ENCODE data around the gene TMED1. TPM values are rescaled to one million over a fixed set of nuclear protein-coding genes. Genes with fewer than 3 reads are reported as not detected.

TMED1 gene
- total and polyA plus RNA-seq, 2 of the 13 experiments (the other 11 are each of a cell fraction or from before 2014, with no cell fraction given) = 48.3 to 51.8 TPM

DNA sequence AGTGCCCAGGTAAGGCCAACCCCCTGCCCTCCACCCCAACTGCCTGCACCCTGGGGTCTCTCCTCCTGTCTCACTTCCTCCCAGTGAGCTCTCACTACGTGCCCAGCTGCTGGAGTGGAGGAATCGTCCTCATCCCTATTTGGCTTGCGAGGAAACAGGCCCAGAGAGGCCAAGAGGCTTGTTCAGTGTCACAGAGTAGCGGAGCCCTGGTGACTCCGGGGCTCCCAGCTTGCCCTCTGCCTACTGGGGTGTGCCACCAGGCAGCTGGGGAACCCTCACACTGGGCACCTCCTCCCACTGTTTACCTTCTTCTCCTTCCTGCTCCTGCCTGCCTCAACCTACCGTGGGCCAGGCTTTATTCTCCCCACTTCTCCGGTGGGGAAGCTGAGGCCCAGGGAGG lies 5.6 kb downstream of the TMED1 start:
- CTCF ChIA-PET (ENCODE audit: low intra/inter-chr PET ratio, low total read pairs) = no interaction called here
- TF ChIP-seq ZNF383 (CRISPR knock-in tag; IDR thresholded peaks at IDR 0.05; ENCODE audit: borderline replicate concordance) = no peak
- TF ChIP-seq ZNF563 (CRISPR knock-in tag; IDR thresholded peaks at IDR 0.05) = no peak
- TF ChIP-seq ZNF768 (CRISPR knock-in tag; IDR thresholded peaks at IDR 0.05) = peak; percentile 75
- TF ChIP-seq, protein P1, sequence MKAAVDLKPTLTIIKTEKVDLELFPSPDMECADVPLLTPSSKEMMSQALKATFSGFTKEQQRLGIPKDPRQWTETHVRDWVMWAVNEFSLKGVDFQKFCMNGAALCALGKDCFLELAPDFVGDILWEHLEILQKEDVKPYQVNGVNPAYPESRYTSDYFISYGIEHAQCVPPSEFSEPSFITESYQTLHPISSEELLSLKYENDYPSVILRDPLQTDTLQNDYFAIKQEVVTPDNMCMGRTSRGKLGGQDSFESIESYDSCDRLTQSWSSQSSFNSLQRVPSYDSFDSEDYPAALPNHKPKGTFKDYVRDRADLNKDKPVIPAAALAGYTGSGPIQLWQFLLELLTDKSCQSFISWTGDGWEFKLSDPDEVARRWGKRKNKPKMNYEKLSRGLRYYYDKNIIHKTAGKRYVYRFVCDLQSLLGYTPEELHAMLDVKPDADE (CRISPR knock-in tag; IDR thresholded peaks at IDR 0.05) = no peak
- H3K79me2 ChIP-seq (ENCODE audit: insufficient read depth, low read length) = no peaks in the 10 kb centered on the region
- no peak overlapping the region for H3K4me3 ChIP-seq (replicated peaks in 1 of 3; ENCODE audit: insufficient read depth in 1 of 3, low read depth in 2 of 3, low read length in 3 of 3)
- intact Hi-C loops (cut with micrococcal nuclease; ENCODE audit: unreplicated experiment) = loop anchor here (10.0 kb wide), 1 partner anchor 116 kb away; the partner anchor contains the start of gene DNM2
- H3K27me3 ChIP-seq (ENCODE audit: control insufficient read depth in 1 of 2, insufficient read depth in 2 of 2, low read length in 2 of 2) = no peaks in the 10 kb centered on the region
- WGBS (ENCODE audit: low lambda C conversion rate) = 100% methylated on average over 4 of the region's 7 CpGs
- BruUV-seq (replicated peaks) = no TSS peak
- POLR2A ChIA-PET = no interaction called here
- no peak; the same call in 2 of the 3 replicates for ATAC-seq
- H3K9ac ChIP-seq (ENCODE audit: insufficient read depth, low read depth, low read length) = no peak overlapping the region
- peaks cover 5% of the 10 kb centered on the region; the same call in 1 of the 2 replicates for H3K4me1 ChIP-seq (ENCODE audit: insufficient read depth, low read length)
- FAIRE-seq = no peak
- no peak overlapping the region for H2AFZ ChIP-seq (ENCODE audit: low read length)
- in situ Hi-C loops (cut with HindIII; ENCODE audit: extremely low pct_ligation_motif_present, low pct_unique_long_range_greater_than_20kb) = no loop called here
- no peaks in the 10 kb centered on the region for H3K9me3 ChIP-seq (ENCODE audit: low read length)
- H3K27ac ChIP-seq (ENCODE audit: extremely low read length, insufficient read depth, low read length) = no peak overlapping the region
- peaks cover 15 to 26% of the 10 kb centered on the region in 2 experiments; a peak in 4 of 5 replicates for H3K36me3 ChIP-seq (replicated peaks in 1 of 2; ENCODE audit: control insufficient read depth in 1 of 2, insufficient read depth in 2 of 2, low read length in 2 of 2)
- no peaks in the 10 kb centered on the region for H4K20me1 ChIP-seq (ENCODE audit: insufficient read depth, low read length)
- DNase-seq (ENCODE audit: low spot score) = no peak
- H3K4me2 ChIP-seq (ENCODE audit: low read depth, low read length) = no peak overlapping the region

DNA sequence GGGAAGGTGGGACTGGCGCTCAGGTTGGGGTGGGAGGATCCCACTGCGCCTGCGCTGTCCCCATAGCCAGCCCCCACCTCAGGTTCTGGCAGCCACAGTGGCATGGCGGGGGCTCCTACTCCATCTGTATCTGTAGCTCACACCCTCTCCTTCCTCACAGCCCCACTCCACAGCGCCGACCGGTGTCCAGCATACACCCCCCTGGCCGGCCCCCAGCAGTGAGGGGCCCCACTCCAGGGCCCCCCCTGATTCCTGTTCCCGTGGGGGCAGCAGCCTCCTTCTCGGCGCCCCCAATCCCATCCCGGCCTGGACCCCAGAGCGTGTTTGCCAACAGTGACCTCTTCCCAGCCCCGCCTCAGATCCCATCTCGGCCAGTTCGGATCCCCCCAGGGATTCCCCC lies 6.0 kb downstream of the TMED1 start:
- in situ Hi-C loops (cut with HindIII; ENCODE audit: extremely low pct_ligation_motif_present, low pct_unique_long_range_greater_than_20kb) = no loop called here
- DNase-seq (ENCODE audit: low spot score) (no peak), ATAC-seq (peak; percentile 8; the same call in 2 of the 3 replicates), FAIRE-seq (no peak)
- H3K4me1 ChIP-seq (ENCODE audit: insufficient read depth, low read length) = peaks cover under 1% of the 10 kb centered on the region; the same call in 1 of the 2 replicates
- BruUV-seq (replicated peaks) = no TSS peak
- H3K9me3 ChIP-seq (ENCODE audit: low read length) = no peaks in the 10 kb centered on the region
- H3K36me3 ChIP-seq (replicated peaks in 1 of 2; ENCODE audit: control insufficient read depth in 1 of 2, insufficient read depth in 2 of 2, low read length in 2 of 2) = peaks cover 15 to 28% of the 10 kb centered on the region in 2 experiments
- no peaks in the 10 kb centered on the region for H3K27me3 ChIP-seq (ENCODE audit: control insufficient read depth in 1 of 2, insufficient read depth in 2 of 2, low read length in 2 of 2)
- ChIA-PET POLR2A (no interaction called here), CTCF (ENCODE audit: low intra/inter-chr PET ratio, low total read pairs) (no interaction called here)
- peak; percentile 11 for TF ChIP-seq AGO2 (optimal IDR thresholded peaks at IDR 0.05; ENCODE audit: low read depth, low read length)
- TF ChIP-seq TCF12 (IDR thresholded peaks at IDR 0.05) = no peak
- TF ChIP-seq TCF12 (CRISPR knock-in tag; IDR thresholded peaks at IDR 0.05) = no peak
- TF ChIP-seq ZNF775 (CRISPR knock-in tag; IDR thresholded peaks at IDR 0.05; ENCODE audit: borderline replicate concordance) = no peak
- intact Hi-C loops (cut with micrococcal nuclease; ENCODE audit: unreplicated experiment) = loop anchor here (10.0 kb wide), 1 partner anchor 115 kb away; the partner anchor contains the start of gene DNM2
- H3K79me2 ChIP-seq (ENCODE audit: insufficient read depth, low read length) = no peaks in the 10 kb centered on the region
- no peak overlapping the region for H3K9ac ChIP-seq (ENCODE audit: insufficient read depth, low read depth, low read length)
- no peak overlapping the region for H3K27ac ChIP-seq (ENCODE audit: extremely low read length, insufficient read depth, low read length)
- no peak overlapping the region for H3K4me2 ChIP-seq (ENCODE audit: low read depth, low read length)
- 96% methylated on average over 16 of the region's 16 CpGs for WGBS (ENCODE audit: low lambda C conversion rate)
- no peak overlapping the region for H2AFZ ChIP-seq (ENCODE audit: low read length)
- H4K20me1 ChIP-seq (ENCODE audit: insufficient read depth, low read length) = no peaks in the 10 kb centered on the region
- no peak overlapping the region for H3K4me3 ChIP-seq (replicated peaks in 1 of 3; ENCODE audit: insufficient read depth in 1 of 3, low read depth in 2 of 3, low read length in 3 of 3)
